ENCODE results near the gene MBD5.

DNA sequence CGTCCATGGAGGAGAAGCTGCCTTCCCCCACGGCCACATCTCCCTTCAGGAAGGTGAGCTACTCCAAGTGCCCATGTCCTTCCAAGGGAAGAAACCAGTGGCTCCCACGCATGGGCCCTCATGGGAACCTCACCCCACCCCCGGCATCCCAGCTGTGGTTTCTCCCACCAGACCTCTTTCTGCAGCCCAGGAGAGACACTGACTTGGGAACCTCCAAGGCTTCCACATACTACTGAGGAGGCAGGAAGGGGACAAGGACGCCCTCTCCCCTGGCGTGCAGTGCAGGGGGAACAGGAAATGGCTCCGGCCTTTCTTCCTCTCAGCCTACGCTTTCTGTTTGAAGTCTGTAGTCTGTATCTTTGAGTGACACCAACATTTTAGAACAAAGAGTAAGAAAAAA is 519.1 kb downstream of the MBD5 start:
- TF ChIP-seq, protein P1, sequence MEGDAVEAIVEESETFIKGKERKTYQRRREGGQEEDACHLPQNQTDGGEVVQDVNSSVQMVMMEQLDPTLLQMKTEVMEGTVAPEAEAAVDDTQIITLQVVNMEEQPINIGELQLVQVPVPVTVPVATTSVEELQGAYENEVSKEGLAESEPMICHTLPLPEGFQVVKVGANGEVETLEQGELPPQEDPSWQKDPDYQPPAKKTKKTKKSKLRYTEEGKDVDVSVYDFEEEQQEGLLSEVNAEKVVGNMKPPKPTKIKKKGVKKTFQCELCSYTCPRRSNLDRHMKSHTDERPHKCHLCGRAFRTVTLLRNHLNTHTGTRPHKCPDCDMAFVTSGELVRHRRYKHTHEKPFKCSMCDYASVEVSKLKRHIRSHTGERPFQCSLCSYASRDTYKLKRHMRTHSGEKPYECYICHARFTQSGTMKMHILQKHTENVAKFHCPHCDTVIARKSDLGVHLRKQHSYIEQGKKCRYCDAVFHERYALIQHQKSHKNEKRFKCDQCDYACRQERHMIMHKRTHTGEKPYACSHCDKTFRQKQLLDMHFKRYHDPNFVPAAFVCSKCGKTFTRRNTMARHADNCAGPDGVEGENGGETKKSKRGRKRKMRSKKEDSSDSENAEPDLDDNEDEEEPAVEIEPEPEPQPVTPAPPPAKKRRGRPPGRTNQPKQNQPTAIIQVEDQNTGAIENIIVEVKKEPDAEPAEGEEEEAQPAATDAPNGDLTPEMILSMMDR (conservative IDR thresholded peaks at IDR 0.05 in 1 of 2, IDR thresholded peaks at IDR 0.05 in 1 of 2; ENCODE audit: extremely low read depth in 1 of 2, insufficient read depth in 1 of 2, low read depth in 1 of 2, low read length in 2 of 2) = no peak
- no peak for TF ChIP-seq EZH2 (IDR thresholded peaks at IDR 0.05; ENCODE audit: borderline replicate concordance, low read length)

Measured in mammary epithelial cell (primary cell).